GM19351 (cell line): Measurements from ENCODE around the gene HEXA.
"Not testable (repeated sequence)": the region's sequence is repeated elsewhere in the genome, so short reads cannot be mapped to it uniquely, and the experiment has no call there.

Experiments
- ATAC-seq: cut with Tn5 transposase; IDR thresholded peaks from one replicate; pipeline ENCODE4 v1.9.1; 2021; ENCODE audit warnings: mild to moderate bottlenecking, moderate library complexity; ENCODE audit not compliant: unreplicated experiment

HEXA gene

DNA sequence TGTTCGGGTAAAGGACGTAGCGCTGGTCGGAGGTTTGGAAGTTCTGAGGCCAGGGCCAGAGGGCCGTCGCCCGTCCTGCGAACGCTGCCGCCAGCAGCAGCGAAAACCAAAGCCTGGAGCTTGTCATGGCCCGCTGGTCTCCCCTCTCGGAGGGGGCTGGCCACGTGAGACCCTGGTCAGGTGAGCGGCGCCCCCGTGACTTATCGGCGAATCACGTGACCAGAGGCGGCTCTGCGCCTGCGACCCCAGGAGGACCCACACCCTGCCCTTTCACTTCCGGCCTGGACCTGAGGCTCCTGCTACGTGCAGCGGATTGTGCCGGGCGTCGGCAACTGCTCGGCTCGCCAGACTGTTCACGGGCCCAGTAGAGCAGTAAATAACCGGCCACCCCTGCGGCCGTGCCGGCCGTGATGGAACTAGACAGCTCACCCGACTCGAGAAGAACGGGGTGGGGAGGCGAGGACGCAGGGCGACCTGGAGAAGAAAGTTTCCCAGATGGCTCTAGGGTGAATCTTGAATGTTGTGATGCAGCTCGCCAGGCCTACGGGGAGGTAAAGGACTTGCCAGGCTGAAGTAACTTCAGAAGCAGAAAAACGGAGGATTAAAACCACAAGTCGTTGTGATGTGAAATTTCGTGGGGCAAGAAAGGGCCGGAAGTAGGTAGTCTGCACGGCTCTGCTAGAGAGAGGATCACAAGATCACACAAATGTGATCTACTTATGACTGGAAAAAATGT, at the start of gene HEXA:
Gene HEXA, minus strand, starts transcription at position 169 of the 736 bp plus-strand sequence. Its CDS starts 42 bp downstream, at position 127.
- peak; percentile 72 for ATAC-seq

DNA sequence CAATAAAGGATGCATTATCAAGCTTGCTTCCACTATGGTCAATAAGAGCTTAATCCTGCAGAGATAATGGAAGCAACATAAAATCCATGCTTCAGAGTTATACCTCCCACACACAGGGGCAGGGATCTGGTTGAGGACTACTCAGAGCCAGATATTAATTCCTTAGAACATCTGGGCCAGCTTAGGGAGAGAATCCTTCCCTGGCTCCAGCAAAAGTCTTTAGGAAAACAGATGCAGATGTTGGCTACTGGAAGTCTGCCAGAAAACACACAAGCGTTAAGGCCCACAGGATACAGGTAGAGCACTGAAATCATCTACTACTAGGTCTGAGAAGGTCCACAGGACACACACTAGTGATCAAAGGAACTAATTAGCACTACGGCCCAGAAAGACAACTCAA, 47.4 kb upstream of the HEXA start:
- no peak for ATAC-seq

DNA sequence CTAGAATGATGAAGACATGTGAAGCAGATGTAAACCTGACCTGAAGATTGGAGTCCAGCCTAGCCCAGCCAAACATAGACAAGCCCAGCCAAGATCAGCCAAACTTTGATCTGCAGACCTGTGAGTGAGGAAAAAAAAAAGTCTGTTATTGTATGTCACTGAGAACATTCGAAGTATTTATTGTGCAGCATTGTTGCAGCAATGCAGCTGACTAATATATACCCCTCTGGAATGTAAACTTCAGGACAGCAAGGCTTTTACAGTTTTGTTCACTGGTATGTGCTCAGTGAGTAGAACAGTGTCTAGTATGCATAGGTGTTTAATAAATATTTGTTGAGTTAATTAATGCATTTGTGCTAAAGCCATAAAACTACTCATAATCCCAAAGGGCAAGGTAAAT, 45.7 kb upstream of the HEXA start:
- ATAC-seq, result no peak

DNA sequence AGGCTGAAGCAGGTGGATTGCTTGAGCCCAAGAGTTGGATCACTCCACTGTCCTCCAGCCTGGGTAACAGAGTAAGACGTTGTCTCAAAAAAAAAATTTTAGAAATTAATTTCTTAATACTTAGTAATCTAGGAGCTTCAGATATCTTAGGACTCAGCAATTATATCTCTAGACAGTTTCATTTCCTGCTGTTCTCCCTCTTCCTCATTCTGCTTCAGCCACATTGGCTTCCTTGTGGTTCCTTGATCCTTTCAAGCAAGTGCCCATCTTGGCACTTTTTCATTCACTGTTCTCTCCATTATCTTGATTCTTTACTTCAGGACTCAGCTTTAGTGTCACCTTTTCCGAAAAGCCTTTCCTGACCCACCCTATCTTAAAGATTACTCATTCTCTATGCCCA, 44.8 kb upstream of the HEXA start:
- ATAC-seq, result no peak

DNA sequence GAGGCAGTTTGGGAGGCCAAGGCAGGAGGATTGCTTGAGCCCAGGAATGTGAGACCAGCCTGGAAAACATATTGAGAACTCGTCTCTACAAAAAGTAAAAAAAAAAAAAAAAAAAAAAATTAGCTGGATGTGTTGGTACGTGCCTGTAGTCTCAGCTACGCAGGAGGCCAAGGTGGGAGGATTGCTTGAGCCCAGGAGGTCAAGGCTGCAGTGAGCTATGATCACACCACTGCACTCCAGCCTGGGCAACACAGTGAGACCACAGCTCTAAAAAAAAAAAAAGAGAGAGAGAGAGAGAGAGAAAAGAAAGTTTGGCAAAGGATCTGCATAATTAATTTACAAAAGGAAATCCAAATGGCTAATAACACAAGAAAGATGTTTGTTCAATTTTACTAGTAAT, 44.0 kb upstream of the HEXA start:
- not testable (repeated sequence) for ATAC-seq

DNA sequence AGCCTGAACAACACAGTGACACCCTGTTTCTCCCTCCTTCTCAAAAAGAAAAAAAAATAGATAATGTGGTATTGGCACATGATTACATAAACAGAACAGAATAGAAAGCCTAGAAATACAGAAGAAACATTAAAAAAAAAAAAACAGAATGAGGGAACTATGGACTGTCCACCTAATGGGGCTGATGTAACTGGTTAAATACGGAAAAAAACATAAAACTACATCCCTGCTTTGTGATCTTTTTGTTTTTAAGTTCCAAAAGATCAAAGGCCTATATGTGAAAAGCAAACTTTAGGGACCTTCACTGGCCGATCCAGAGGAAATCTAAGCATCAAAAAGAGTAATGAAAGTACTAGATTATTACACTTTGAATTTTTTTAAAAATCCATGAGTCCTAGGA, 39.5 kb upstream of the HEXA start:
- ATAC-seq, result no peak

DNA sequence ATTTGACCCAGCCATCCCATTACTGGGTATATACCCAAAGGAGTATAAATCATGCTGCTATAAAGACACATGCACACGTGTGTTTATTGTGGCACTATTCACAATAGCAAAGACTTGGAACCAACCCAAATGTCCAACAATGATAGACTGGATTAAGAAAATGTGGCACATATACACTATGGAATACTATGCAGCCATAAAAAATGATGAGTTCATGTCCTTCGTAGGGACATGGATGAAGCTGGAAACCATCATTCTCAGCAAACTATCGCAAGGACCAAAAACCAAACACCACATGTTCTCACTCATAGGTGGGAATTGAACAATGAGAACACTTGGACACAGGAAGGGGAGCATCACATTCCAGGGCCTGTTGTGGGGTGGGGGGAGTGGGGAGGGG, 37.5 kb upstream of the HEXA start:
- ATAC-seq, result not testable (repeated sequence)

DNA sequence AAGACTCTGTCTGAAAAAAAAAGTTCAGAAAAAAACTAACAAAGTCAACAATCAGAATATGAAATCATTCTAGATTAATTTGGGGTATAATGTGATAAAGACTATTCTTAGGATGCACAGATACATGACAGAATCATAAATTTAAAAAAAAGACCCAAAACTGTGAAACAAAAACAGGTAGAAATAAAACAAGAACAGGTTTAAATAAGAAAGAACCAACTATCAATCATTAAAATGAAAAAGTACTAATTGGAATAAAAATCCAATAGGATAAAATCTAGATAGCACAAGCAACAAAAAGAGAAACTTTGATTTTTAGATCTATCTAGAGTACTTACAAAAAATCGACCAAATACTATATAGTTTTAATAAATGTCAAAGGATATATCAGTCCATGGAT, 35.7 kb upstream of the HEXA start:
- no peak for ATAC-seq

DNA sequence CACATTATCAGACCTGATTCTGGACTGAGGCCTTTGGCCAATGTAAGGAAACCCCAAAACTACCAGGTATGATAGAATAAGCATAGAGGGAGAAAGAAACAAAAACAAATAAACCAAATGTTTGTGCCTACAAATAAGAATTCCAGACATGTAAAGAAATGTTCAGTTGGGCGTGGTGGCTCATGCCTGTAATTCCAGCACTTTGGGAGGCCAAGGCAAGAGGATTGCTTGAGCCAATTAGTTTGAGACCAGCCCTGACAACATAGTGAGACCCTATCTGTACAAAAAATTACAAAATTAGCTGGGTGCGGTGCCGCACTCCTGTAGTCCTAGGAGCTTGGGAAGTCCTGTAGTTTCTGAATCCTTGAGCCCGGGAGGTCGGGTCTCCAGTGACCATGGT, 35.3 kb upstream of the HEXA start:
- no peak for ATAC-seq

DNA sequence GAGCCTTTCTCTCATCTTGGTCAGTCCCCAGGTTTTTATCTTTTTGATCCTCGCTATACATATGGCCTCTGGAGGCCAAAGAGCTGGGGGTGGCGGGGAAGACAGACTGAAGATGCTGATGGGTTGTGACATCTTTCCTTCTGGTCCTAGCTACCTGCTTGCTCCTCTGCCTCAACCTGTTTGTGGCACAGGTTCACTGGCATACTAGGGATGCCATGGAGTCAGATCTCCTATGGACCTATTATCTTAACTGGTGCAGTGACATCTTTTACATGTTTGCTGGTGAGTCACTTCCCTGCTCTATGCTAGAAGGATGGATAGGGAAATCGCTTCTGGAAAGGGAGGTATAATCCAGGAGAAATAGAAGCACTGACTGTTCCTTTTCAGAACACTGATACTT, 31.1 kb upstream of the HEXA start:
- no peak for ATAC-seq

DNA sequence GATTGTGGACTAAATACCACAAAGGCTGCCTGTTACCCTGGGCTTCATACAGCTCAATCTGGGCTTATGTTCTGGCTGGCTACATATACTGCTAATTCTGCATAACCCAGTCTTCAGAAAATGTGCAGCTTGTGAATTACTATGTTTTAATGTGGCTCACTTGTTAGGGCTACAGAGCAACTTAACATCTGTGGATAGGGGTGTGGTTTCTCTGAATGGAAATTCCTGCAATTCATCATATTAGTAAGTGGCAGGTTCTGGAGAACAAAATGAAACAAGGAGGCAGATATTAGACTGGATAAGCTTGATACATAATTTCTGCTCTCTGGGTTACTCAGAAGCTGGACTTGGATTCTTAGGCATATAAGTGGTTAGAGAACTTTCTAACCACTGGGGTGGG, 29.0 kb upstream of the HEXA start:
- no peak for ATAC-seq

DNA sequence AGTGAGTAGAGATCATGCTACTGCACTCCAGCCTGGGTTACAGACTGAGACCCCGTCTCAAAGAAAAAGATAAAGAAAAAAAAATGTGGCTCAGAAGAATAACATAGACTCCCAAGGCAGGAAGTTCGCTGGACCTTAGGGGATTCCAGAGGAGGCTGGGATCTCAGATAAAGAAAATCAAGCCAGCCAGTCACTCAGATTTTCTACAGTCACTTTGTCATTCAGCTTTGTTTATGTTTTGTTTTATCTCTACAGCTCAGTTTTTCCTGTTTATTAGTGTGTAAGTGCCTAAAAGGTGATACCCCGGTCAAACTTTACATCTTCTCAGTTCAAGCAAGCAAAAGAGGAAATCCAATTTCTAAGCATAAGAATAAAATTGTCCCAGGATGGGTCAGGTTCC, 28.5 kb upstream of the HEXA start:
- no peak for ATAC-seq

DNA sequence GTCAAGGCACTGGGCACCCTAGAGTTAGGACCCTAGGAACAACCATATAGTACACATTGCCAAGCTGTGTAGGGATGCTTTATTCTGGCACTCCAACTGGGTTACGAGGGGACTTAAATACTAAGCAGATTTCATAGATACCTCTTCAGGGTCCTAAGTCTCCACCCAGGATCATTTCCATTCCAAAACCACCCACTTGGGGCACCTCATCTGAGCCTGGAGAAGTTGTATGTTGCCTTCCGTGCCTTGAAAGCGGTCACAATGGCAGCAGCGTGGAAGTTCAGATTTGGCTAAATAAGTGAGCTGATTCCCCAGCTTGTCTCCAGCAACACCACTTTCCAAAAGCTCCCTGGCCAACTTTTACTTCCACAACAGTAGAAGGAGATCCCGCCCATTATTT, 26.9 kb upstream of the HEXA start:
- ATAC-seq, result no peak

DNA sequence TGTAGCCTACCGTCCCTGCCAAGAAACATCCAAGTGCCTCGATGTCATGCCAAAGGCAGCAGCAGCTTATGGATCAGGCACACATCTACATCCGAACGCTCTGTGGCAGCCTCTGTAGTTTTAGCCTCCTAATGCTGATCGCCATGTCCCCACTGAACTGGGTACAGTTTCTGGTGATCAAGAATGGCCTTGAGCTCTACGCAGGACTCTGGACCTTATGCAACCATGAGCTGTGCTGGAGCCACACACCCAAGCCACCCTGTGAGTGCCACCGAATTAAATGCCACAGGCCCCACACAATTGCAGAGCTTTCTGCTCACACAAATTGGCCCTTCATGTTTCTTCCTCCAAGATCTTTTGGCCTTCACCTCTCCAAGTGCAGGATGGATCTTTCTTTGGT, 22.8 kb upstream of the HEXA start:
- no peak for ATAC-seq

DNA sequence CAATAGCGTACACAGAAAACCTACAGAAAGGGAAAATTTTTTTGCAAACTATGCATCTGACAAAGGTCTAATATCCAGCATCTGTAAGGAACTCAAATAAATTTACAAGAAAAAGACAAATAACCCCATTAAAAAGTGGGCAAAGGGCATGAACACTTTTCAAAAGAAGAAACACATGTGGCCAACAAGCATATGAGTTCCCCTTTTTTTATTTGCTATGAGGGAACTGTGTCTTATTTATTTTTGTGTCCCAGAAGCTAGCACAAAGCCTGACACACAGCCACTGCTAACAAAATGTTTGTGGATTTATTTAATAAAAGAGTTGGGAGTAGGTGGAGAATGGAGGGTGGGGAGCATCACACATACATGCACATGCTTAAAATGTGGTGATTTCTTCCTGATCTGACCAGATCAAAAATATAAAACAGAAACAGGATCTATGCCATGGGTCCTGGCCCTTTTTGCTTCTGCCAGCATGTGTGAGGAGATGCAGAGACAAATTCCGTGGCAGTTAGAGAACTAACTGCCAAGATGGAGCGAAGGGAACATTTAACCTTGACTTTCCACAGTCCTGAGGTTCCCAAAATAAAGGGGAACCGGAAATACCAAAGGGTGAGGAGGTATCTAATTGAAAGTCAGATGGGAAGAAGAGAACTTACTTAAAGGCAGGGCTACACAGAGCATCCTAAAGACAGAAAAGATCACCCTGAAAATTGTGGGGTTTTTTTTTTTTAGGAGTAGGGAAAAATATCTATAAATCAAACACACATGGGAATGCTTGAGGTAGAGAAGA, 22.2 kb upstream of the HEXA start, which contains the start of gene TMEM202:
Gene TMEM202, plus strand, starts transcription at position 510 of the 793 bp plus-strand sequence. Its CDS starts 22 bp downstream, at position 532.
- ATAC-seq, result no peak

DNA sequence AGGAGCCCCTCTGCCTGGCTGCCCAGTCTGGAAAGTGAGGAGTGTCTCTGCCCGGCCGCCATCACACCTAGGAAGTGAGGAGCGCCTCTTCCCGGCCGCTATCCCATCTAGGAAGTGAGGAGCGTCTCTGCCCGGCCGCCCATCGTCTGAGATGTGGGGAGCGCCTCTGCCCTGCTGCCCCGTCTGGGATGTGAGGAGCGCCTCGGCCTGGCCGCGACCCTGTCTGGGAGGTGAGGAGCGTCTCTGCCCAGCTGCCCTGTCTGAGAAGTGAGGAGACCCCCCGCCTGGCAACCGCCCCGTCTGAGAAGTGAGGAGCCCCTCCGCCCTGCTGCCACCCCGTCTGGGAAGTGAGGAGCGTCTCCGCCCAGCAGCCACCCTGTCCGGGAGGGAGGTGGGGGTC, 20.5 kb upstream of the HEXA start:
- ATAC-seq, result not testable (repeated sequence)

DNA sequence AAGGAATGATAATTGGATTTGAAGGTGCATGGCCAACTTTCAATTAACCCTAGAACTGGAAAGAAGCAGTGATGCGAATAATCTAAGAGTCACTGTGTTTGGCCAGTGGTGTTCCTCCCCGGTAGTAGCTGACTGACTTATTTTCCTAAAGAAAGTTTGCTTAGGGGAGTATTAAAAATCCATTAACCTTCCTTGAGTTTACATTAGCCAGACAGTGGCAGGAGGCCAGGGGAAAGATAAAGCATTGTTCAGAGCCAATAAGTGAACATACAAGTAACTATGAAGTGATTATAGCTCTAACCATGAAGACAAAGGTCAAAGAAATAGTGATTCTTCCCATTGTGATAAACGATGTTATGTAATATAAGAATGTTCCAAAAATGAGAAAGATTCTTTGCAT, 13.4 kb upstream of the HEXA start:
- no peak for ATAC-seq

DNA sequence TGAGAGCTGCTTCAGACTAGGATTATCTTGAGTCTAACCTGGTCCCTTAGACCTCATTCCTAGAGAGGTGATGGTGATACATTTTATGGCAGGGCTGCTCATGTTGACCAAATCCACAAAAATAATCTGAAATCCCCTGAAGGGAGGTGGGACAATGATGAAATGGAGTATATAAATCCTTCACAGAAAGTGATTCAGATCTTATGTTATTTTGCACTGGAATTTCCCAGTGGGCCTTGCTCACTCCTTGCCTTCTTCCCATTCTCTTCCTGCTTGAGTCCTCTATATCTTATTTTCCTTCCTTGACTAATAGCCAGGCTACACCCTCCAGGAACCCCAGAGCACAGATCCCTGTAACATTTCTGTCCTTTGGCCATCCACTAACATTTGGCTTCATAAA, 11.9 kb upstream of the HEXA start:
- ATAC-seq, result no peak

DNA sequence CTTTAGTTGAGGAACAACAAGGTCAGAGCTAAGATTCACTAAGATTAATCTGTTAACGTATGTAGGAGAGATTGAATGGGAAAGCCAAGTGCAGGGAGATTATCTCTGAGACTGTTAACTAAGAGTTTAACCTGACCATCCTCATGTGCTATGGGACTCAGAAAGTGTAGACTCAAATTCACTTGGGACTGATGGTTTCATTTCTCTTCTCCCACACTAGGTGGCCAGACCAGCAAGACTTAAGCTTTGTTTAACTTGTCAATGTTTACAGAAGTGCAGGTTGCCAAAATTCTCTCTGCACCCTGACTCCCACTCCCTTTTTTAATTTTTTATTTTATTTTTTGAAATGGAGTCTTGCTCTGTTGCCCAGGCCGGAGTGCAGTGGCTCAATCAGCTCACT, 6.3 kb upstream of the HEXA start:
- ATAC-seq, result no peak

DNA sequence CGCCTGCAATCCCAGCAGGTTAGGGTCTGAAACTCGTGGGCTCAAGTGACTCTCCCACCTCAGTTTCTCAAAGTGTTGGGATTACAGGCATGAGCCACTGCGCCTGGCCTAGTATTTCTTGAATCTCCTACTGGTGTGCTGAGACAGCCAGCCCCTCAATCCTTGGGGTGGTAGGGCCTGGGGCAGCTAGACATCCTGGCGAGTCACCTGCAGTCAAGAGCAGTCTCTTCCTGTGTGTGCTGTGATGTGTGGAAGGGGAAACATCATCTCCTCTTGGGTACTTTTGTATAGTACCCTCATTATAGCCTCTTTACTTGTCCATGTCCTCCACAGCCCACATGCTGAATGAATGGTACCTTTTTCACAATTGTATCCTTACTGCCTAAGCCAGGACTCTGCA, 4.9 kb upstream of the HEXA start:
- ATAC-seq, result no peak

DNA sequence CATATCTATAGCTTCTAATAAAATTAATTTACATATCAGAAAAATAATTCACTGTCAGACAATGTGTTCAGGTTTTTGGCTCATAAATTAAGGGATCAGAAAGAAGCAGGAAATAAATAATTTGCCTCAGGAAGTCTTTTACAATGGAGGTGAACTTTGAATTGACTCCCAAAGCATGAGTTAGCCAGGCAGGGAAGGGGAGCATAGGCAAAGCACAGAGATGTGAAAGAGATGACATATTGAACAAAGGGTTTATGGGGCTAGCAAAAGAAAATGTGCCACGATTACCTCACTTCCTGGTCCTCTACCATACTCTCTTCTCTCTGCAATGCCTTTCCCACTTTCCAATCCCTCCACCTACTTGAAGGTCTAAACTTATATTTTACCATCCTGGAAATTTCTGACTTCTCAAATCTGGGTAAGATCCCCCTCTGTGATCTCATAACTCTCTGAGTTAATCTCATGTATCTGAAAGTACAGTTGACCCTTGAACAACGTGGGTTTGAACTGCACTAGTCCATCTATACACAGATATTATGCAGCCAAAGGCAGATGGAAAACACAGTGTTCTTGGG, 4.1 kb upstream of the HEXA start:
- ATAC-seq, result no peak

DNA sequence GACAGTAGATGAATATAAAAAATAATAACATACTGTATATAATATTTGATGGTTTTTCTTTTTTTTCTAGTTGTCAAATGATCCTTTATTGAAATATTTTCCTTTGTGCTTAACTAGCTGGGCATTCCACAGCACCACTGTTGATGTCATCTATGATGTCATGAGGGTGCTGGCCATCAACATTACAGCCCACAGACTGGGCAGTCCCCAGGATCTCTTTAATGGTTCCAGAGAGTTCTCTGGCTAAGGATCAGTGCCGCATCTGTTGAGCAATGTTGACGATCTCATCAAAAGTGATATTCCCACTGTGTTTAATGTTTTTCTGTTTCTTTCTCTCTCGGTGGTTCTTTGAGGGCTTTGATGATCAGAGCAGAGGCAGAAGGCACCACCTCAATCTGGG, 3.3 kb upstream of the HEXA start:
- not testable (repeated sequence) for ATAC-seq
